PC-3 (cell line): ENCODE data around the gene PRDM2.

Experiments
- CTCF ChIP-seq: fragments of 300-600 bp; sonication (generic); conservative IDR thresholded peaks from 2 replicates; pipeline ENCODE4 v1.5.1; 2017; ENCODE audit warnings: antibody characterized with exemption, low read depth, mild to moderate bottlenecking, low read length
- EZH2 ChIP-seq: fragments of 300-600 bp; sonication (generic); IDR thresholded peaks from one replicate; pipeline ENCODE4 v1.6.1; 2017; ENCODE audit warnings: antibody characterized with exemption, mild to moderate bottlenecking, low read length; ENCODE audit not compliant: unreplicated experiment
- EZH2phosphoT487 ChIP-seq: fragments of 300-600 bp; sonication (generic); IDR thresholded peaks from 2 replicates; pipeline ENCODE4 v1.6.1; 2018; ENCODE audit warnings: mild to moderate bottlenecking, antibody characterized with exemption, low read length, borderline replicate concordance

GRCh38 chr1:13735168-13735930 lies 35.4 kb downstream of the PRDM2 start:
- TF ChIP-seq EZH2 (no peak), EZH2phosphoT487 (no peak), CTCF (no peak)
